Left lung (tissue), 10 donors: ENCODE results near the gene ARHGAP15. TPM values are rescaled to one million over a fixed set of nuclear protein-coding genes. Genes with fewer than 3 reads are reported as not detected.

Experiments
- ATAC-seq: fragments of 200-7000 bp; cut with Tn5 transposase; one replicate; pipeline ENCODE4 v1.9.1; 2020; ENCODE audit warnings: moderate library complexity
- DNase-seq, 4 donors: peaks; one replicate each; pipeline ENCODE4 v3.0.0-alpha.2; 2013 to 2020
- H3K27ac ChIP-seq, 2 donors: fragments of 200-600 bp; sonication (generic) in 1 of 2; one replicate each; pipeline versions ENCODE4 v1.5.0 to v1.8.0; 2020 to 2021
- H3K27me3 ChIP-seq, 2 donors: fragments of 200-600 bp; sonication (generic) in 1 of 2; one replicate each; pipeline versions ENCODE4 v1.5.0 to v1.8.0; 2020 to 2021
- H3K36me3 ChIP-seq, 2 donors: fragments of 200-600 bp; sonication (generic) in 1 of 2; one replicate each; pipeline versions ENCODE4 v1.5.0 to v1.8.0; 2020 to 2021
- H3K4me1 ChIP-seq, 2 donors: fragments of 200-600 bp; one replicate each; pipeline ENCODE4 v1.8.0; 2021
- H3K4me3 ChIP-seq, 2 donors: fragments of 200-600 bp; sonication (generic) in 1 of 2; one replicate each; pipeline versions ENCODE4 v1.5.0 to v1.8.0; 2020 to 2021; ENCODE audit warnings: mild to moderate bottlenecking in 1 of 2
- H3K9me3 ChIP-seq, 2 donors: fragments of 200-600 bp; sonication (generic) in 1 of 2; one replicate each; pipeline versions ENCODE4 v1.5.0 to v1.8.0; 2020 to 2021
- CTCF ChIP-seq, 2 donors: fragments of 200-600 bp; sonication (generic) in 1 of 2; IDR thresholded peaks; one replicate each; pipeline versions ENCODE4 v1.5.0 to v1.8.0; 2021; ENCODE audit warnings: antibody characterized with exemption in 2 of 2
- intact Hi-C, 2 donors: fragments of 100-400 bp; cut with DNase I; formaldehyde crosslinking; loops; one replicate each; pipeline versions ENCODE4 v1.11.2 to v1.14.2; 2022
- polyA plus RNA-seq, 6 donors: library from polyadenylated mRNA; unstranded; fragments of 120-200 nt; gene quantifications; one replicate each; pipeline ENCODE4 v1.2.1, GENCODE V29; 2013; ENCODE audit not compliant: insufficient read length in 6 of 6
- total RNA-seq, 2 donors: library from RNA; stranded (reverse); fragmentation: NEBNext Ultra II Directional; extraction: Animal tissue kit (Norgen Biotek cat#: 25700); gene quantifications; one replicate each; pipeline ENCODE4 v1.2.1, GENCODE V29; 2021
- donor health status: DM: no; HTN: yes; CAD: no.
- donor health status: DM: no; HTN: no; CAD: no.

Gene ARHGAP15
- total and polyA plus RNA-seq, 8 donors: 16.8 to 48.3 (median 30.2) TPM

GRCh38 chr2:143796051-143796450 lies 666.8 kb downstream of the ARHGAP15 start:
- no peak for TF ChIP-seq CTCF (IDR thresholded peaks at IDR 0.05)
- ATAC-seq (no peak), DNase-seq (no peak)
- Histone ChIP-seq H3K4me1 (no peaks in the 10 kb centered on the region), H3K36me3 (no peaks in the 10 kb centered on the region), H3K27me3 (no peaks in the 10 kb centered on the region), H3K27ac (no peak overlapping the region), H3K9me3 (no peaks in the 10 kb centered on the region), H3K4me3 (no peak overlapping the region)
- intact Hi-C loops: no loop called here

- ATAC-seq (no peak), DNase-seq (no peak)
- no peaks in the 10 kb centered on the region for H3K9me3 ChIP-seq
- no peaks in the 10 kb centered on the region for H3K36me3 ChIP-seq
- no peaks in the 10 kb centered on the region for H3K4me1 ChIP-seq
- TF ChIP-seq CTCF (IDR thresholded peaks at IDR 0.05): no peak
- no peaks in the 10 kb centered on the region for H3K27me3 ChIP-seq
- no peak overlapping the region for H3K4me3 ChIP-seq
- H3K27ac ChIP-seq: no peak overlapping the region
- intact Hi-C loops: no loop called here
These were observed 672.3 kb downstream of the ARHGAP15 start for GRCh38 chr2:143801561-143801960.

GRCh38 chr2:143802242-143802641 lies 673.0 kb downstream of the ARHGAP15 start:
- ATAC-seq: no peak
- Histone ChIP-seq H3K36me3 (no peaks in the 10 kb centered on the region), H3K4me1 (no peaks in the 10 kb centered on the region), H3K27ac (no peak overlapping the region), H3K9me3 (no peaks in the 10 kb centered on the region), H3K27me3 (no peaks in the 10 kb centered on the region), H3K4me3 (no peak overlapping the region)
- DNase-seq: peak in 1 of 4 donors; percentile 11
- intact Hi-C loops: no loop called here
- TF ChIP-seq CTCF (IDR thresholded peaks at IDR 0.05): no peak

- no peak for ATAC-seq
- no peak for DNase-seq
- intact Hi-C loops: no loop called here
- Histone ChIP-seq H3K9me3 (no peaks in the 10 kb centered on the region), H3K4me3 (no peak overlapping the region), H3K4me1 (peaks cover 0 to 7% of the 10 kb centered on the region in 2 donors), H3K27me3 (no peaks in the 10 kb centered on the region), H3K27ac (no peak overlapping the region), H3K36me3 (no peaks in the 10 kb centered on the region)
- TF ChIP-seq CTCF (IDR thresholded peaks at IDR 0.05): no peak
These were observed 673.8 kb downstream of the ARHGAP15 start for GRCh38 chr2:143802871-143803650.

GRCh38 chr2:143803936-143804335 lies 674.7 kb downstream of the ARHGAP15 start:
- ATAC-seq (no peak), DNase-seq (peak in 1 of 4 donors; percentile 8)
- no peaks in the 10 kb centered on the region for H3K36me3 ChIP-seq
- no peaks in the 10 kb centered on the region for H3K9me3 ChIP-seq
- H3K4me3 ChIP-seq: no peak overlapping the region
- H3K4me1 ChIP-seq: peaks cover 0 to 11% of the 10 kb centered on the region in 2 donors
- no peak for TF ChIP-seq CTCF (IDR thresholded peaks at IDR 0.05)
- intact Hi-C loops: no loop called here
- no peak overlapping the region for H3K27ac ChIP-seq
- no peaks in the 10 kb centered on the region for H3K27me3 ChIP-seq
